Activated CD8-positive, alpha-beta memory T cell treated with anti-CD3 and anti-CD28 coated beads for 48 hours (primary cell): ENCODE data around the gene VWC2L.

Experiments
- DNase-seq, 3 experiments: peaks; one replicate each; pipeline ENCODE4 v3.0.0-alpha.2; 2020; ENCODE audit warnings: low read depth in 2 of 3, low spot score in 2 of 3

The VWC2L gene

GRCh38 chr2:214533541-214533940, 122.7 kb downstream of the VWC2L start:
- no peak for DNase-seq

- DNase-seq: no peak
Observed at GRCh38 chr2:214536625-214537024, 125.8 kb downstream of the VWC2L start.

GRCh38 chr2:214537929-214538328, 127.1 kb downstream of the VWC2L start:
- DNase-seq: no peak

GRCh38 chr2:214542295-214542694, 131.4 kb downstream of the VWC2L start:
- no peak for DNase-seq

GRCh38 chr2:214542866-214543265, 132.0 kb downstream of the VWC2L start:
- DNase-seq: no peak

- DNase-seq: no peak
Observed at GRCh38 chr2:214543386-214543955, 132.6 kb downstream of the VWC2L start.

GRCh38 chr2:214545898-214546542, 135.2 kb downstream of the VWC2L start:
- DNase-seq: no peak

GRCh38 chr2:214547931-214548330, 137.1 kb downstream of the VWC2L start:
- DNase-seq: no peak

- DNase-seq: no peak
Observed at GRCh38 chr2:214549946-214550345, 139.1 kb downstream of the VWC2L start.

- DNase-seq: no peak
Observed at GRCh38 chr2:214550786-214551185, 139.9 kb downstream of the VWC2L start.

GRCh38 chr2:214557884-214558283, 147.0 kb downstream of the VWC2L start:
- no peak for DNase-seq

GRCh38 chr2:214558341-214558740, 147.5 kb downstream of the VWC2L start:
- DNase-seq: no peak

- DNase-seq: no peak
Observed at GRCh38 chr2:214560176-214560575, 149.3 kb downstream of the VWC2L start.

GRCh38 chr2:214560618-214561190, 149.8 kb downstream of the VWC2L start:
- DNase-seq: no peak

GRCh38 chr2:214565246-214565645, 154.4 kb downstream of the VWC2L start:
- no peak for DNase-seq

GRCh38 chr2:214566457-214566856, 155.6 kb downstream of the VWC2L start:
- DNase-seq: no peak

GRCh38 chr2:214569419-214570035, 158.7 kb downstream of the VWC2L start:
- no peak for DNase-seq

GRCh38 chr2:214574084-214574781, 163.4 kb downstream of the VWC2L start:
- DNase-seq: no peak

GRCh38 chr2:214575030-214575429, 164.2 kb downstream of the VWC2L start:
- no peak for DNase-seq

- DNase-seq: no peak
Observed at GRCh38 chr2:214575465-214575864, 164.6 kb downstream of the VWC2L start.

GRCh38 chr2:214577769-214578168, 166.9 kb downstream of the VWC2L start:
- no peak for DNase-seq

- no peak for DNase-seq
Observed at GRCh38 chr2:214578442-214578841, 167.6 kb downstream of the VWC2L start.
